Neural cell (in vitro differentiated cells): ENCODE measurements around the gene HLA-DOA. TPM values are rescaled to one million over a fixed set of nuclear protein-coding genes. Genes with fewer than 3 reads are reported as not detected.

ENCODE experiments used
- H2AFZ ChIP-seq: fragments of 200-600, 300-800 bp; sonication (generic), shearing (Covaris generic); 2 replicates; pipeline ENCODE4 v1.6.0; 2014; ENCODE audit warnings: low read depth, mild to moderate bottlenecking, antibody characterized with exemption, low read length, moderate library complexity
- H3F3A ChIP-seq: fragments of 200-600 bp; shearing (Covaris generic); 2 replicates; pipeline ENCODE4 v1.6.1; 2016; ENCODE audit warnings: mild to moderate bottlenecking, moderate library complexity, mixed read lengths, antibody characterized with exemption, low read length; ENCODE audit not compliant: insufficient read depth, poor library complexity, severe bottlenecking
- H3K27ac ChIP-seq: fragments of 200-600, 300-800 bp; sonication (generic), shearing (Covaris generic); 2 replicates; pipeline ENCODE4 v1.5.1; 2014; ENCODE audit warnings: mild to moderate bottlenecking, low read length, moderate library complexity
- H3K27me3 ChIP-seq: fragments of 300-800, 200-600 bp; sonication (generic), shearing (Covaris generic); 2 replicates; pipeline ENCODE4 v1.6.0; 2014; ENCODE audit warnings: mild to moderate bottlenecking, low read depth, low read length, moderate library complexity; ENCODE audit not compliant: insufficient read depth
- H3K36me3 ChIP-seq: fragments of 300-800, 200-600 bp; sonication (generic), shearing (Covaris generic); 2 replicates; pipeline ENCODE4 v1.5.1; 2014; ENCODE audit warnings: mild to moderate bottlenecking, antibody characterized with exemption, low read length, moderate library complexity; ENCODE audit not compliant: insufficient read depth
- H3K4me2 ChIP-seq: fragments of 300-800, 200-600 bp; sonication (generic), shearing (Covaris generic); 2 replicates; pipeline ENCODE4 v1.6.0; 2014; ENCODE audit warnings: mild to moderate bottlenecking, low read length
- H3K4me3 ChIP-seq: fragments of 300-800, 200-600 bp; sonication (generic), shearing (Covaris generic); 2 replicates; pipeline ENCODE4 v1.5.1; 2014; ENCODE audit warnings: mild to moderate bottlenecking, low read length, moderate library complexity
- H3K79me2 ChIP-seq: fragments of 200-600 bp; shearing (Covaris generic); replicated peaks from 2 replicates; pipeline ENCODE4 v1.6.0; 2014; ENCODE audit warnings: mild to moderate bottlenecking, low read length, moderate library complexity; ENCODE audit not compliant: insufficient read depth
- H3K9ac ChIP-seq: fragments of 300-800, 200-600 bp; sonication (generic), shearing (Covaris generic); 2 replicates; pipeline ENCODE4 v1.6.1; 2016; ENCODE audit warnings: mild to moderate bottlenecking, low read length, mixed read lengths
- H3K9me2 ChIP-seq: fragments of 200-600 bp; shearing (Covaris generic); 2 replicates; pipeline ENCODE4 v1.6.1; 2016; ENCODE audit warnings: mild to moderate bottlenecking, low read length, mixed read lengths; ENCODE audit not compliant: insufficient read depth
- H3K9me3 ChIP-seq: fragments of 200-600, 300-800 bp; sonication (generic), shearing (Covaris generic); 2 replicates; pipeline ENCODE4 v1.6.1; 2016; ENCODE audit warnings: mild to moderate bottlenecking, mixed run types, low read length, moderate library complexity, mixed read lengths
- H4K20me1 ChIP-seq: fragments of 200-600 bp; shearing (Covaris generic); 2 replicates; pipeline ENCODE4 v1.6.1; 2016; ENCODE audit warnings: mild to moderate bottlenecking, mixed run types; ENCODE audit not compliant: insufficient read depth
- EP300 ChIP-seq: fragments of 450-650 bp; conservative IDR thresholded peaks from 2 replicates; pipeline ENCODE4 v1.6.1; 2014; ENCODE audit warnings: antibody characterized with exemption, mild to moderate bottlenecking, moderate library complexity; ENCODE audit not compliant: poor library complexity, severe bottlenecking
- EZH2 ChIP-seq: fragments of 200-600, 300-800 bp; shearing (Covaris generic), sonication (generic); IDR thresholded peaks from 2 replicates; pipeline ENCODE4 v1.6.1; 2014; ENCODE audit warnings: antibody characterized with exemption, low read length, borderline replicate concordance, mild to moderate bottlenecking; ENCODE audit not compliant: insufficient read depth, poor library complexity, severe bottlenecking
- MXI1 ChIP-seq: fragments of 450-650 bp; conservative IDR thresholded peaks from 2 replicates; pipeline ENCODE4 v1.6.1; 2014; ENCODE audit warnings: antibody characterized with exemption, mild to moderate bottlenecking; ENCODE audit not compliant: poor library complexity, severe bottlenecking
- POLR2AphosphoS5 ChIP-seq: IDR thresholded peaks from 2 replicates; pipeline ENCODE4 v1.6.1; 2012
- RAD21 ChIP-seq: fragments of 450-650 bp; conservative IDR thresholded peaks from 2 replicates; pipeline ENCODE4 v1.6.1; 2014; ENCODE audit warnings: antibody characterized with exemption, mild to moderate bottlenecking, moderate library complexity
- SMC3 ChIP-seq: fragments of 450-650 bp; conservative IDR thresholded peaks from 2 replicates; pipeline ENCODE4 v1.6.1; 2014; ENCODE audit warnings: antibody characterized with exemption, mild to moderate bottlenecking, moderate library complexity; ENCODE audit not compliant: poor library complexity
- TAF1 ChIP-seq: IDR thresholded peaks from 2 replicates; pipeline ENCODE4 v1.6.1; 2012; ENCODE audit warnings: low read depth
- polyA plus RNA-seq: library from polyadenylated mRNA; depleted of rRNA; stranded (reverse); fragments of >200 nt; gene quantifications from 2 replicates; pipeline ENCODE4 v1.2.3, GENCODE V29; 2014
- TF ChIP-seq, protein P1 (sequence below): IDR thresholded peaks from 2 replicates; pipeline ENCODE4 v1.6.1; 2012; ENCODE audit warnings: borderline replicate concordance
- TF ChIP-seq, protein P2 (sequence below): fragments of 450-650 bp; IDR thresholded peaks from 2 replicates; pipeline ENCODE4 v1.5.1; 2014; ENCODE audit warnings: antibody characterized with exemption, mild to moderate bottlenecking, moderate library complexity; ENCODE audit not compliant: poor library complexity, severe bottlenecking

HLA-DOA gene
- polyA plus RNA-seq, 1 donor from 2014 or later = 0.07 TPM

- TF ChIP-seq EZH2 = no peak
- Histone ChIP-seq H3K79me2 (no peaks in the 10 kb centered on the region), H3K36me3 (no peaks in the 10 kb centered on the region), H3K9ac (no peak overlapping the region), H2AFZ (no peak overlapping the region), H3K4me2 (no peak overlapping the region), H3K9me2 (no peaks in the 10 kb centered on the region), H4K20me1 (no peaks in the 10 kb centered on the region), H3K9me3 (no peaks in the 10 kb centered on the region), H3K27me3 (no peaks in the 10 kb centered on the region), H3K27ac (no peak overlapping the region), H3F3A (no peaks in the 10 kb centered on the region), H3K4me3 (no peak overlapping the region)
Observed at GRCh38 chr6:33010356-33010755, 965 bp upstream of the HLA-DOA start.

GRCh38 chr6:33007831-33008400, 1.5 kb downstream of the HLA-DOA start:
- Histone ChIP-seq H2AFZ (no peak overlapping the region), H3K9me2 (no peaks in the 10 kb centered on the region), H3K27me3 (no peaks in the 10 kb centered on the region), H3K4me3 (no peak overlapping the region), H3K9ac (no peak overlapping the region), H3K4me2 (no peak overlapping the region), H3K9me3 (no peaks in the 10 kb centered on the region), H3K36me3 (no peaks in the 10 kb centered on the region), H4K20me1 (no peaks in the 10 kb centered on the region), H3K79me2 (no peaks in the 10 kb centered on the region), H3K27ac (no peak overlapping the region), H3F3A (no peaks in the 10 kb centered on the region)
- TF ChIP-seq, protein P1, sequence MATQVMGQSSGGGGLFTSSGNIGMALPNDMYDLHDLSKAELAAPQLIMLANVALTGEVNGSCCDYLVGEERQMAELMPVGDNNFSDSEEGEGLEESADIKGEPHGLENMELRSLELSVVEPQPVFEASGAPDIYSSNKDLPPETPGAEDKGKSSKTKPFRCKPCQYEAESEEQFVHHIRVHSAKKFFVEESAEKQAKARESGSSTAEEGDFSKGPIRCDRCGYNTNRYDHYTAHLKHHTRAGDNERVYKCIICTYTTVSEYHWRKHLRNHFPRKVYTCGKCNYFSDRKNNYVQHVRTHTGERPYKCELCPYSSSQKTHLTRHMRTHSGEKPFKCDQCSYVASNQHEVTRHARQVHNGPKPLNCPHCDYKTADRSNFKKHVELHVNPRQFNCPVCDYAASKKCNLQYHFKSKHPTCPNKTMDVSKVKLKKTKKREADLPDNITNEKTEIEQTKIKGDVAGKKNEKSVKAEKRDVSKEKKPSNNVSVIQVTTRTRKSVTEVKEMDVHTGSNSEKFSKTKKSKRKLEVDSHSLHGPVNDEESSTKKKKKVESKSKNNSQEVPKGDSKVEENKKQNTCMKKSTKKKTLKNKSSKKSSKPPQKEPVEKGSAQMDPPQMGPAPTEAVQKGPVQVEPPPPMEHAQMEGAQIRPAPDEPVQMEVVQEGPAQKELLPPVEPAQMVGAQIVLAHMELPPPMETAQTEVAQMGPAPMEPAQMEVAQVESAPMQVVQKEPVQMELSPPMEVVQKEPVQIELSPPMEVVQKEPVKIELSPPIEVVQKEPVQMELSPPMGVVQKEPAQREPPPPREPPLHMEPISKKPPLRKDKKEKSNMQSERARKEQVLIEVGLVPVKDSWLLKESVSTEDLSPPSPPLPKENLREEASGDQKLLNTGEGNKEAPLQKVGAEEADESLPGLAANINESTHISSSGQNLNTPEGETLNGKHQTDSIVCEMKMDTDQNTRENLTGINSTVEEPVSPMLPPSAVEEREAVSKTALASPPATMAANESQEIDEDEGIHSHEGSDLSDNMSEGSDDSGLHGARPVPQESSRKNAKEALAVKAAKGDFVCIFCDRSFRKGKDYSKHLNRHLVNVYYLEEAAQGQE = no peak
- no peak for TF ChIP-seq SMC3
- TF ChIP-seq TAF1 = no peak
- TF ChIP-seq RAD21 = no peak
- TF ChIP-seq POLR2AphosphoS5 = no peak
- TF ChIP-seq, protein P2, sequence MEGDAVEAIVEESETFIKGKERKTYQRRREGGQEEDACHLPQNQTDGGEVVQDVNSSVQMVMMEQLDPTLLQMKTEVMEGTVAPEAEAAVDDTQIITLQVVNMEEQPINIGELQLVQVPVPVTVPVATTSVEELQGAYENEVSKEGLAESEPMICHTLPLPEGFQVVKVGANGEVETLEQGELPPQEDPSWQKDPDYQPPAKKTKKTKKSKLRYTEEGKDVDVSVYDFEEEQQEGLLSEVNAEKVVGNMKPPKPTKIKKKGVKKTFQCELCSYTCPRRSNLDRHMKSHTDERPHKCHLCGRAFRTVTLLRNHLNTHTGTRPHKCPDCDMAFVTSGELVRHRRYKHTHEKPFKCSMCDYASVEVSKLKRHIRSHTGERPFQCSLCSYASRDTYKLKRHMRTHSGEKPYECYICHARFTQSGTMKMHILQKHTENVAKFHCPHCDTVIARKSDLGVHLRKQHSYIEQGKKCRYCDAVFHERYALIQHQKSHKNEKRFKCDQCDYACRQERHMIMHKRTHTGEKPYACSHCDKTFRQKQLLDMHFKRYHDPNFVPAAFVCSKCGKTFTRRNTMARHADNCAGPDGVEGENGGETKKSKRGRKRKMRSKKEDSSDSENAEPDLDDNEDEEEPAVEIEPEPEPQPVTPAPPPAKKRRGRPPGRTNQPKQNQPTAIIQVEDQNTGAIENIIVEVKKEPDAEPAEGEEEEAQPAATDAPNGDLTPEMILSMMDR = no peak
- no peak for TF ChIP-seq EP300
- TF ChIP-seq EZH2 = no peak
- TF ChIP-seq MXI1 = no peak

DNA sequence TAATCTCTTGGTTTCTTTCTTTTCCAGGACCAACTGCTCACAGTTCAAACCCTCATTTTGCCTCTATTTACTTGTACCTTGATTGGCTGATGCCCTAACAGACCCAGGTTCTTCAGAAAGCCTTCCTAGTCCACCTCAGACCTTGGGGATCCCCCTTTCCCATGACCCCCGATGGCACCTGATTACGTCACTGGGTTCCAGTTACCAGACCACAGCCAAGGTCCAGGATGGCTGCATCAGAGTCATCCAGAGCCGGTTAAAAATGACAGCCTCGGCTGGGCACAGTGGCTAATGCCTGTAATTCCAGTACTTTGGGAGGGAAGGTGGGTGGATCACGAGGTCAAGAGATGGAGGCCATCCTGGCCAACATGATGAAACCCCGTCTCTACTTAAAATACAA, 4.5 kb downstream of the HLA-DOA start:
- TF ChIP-seq MXI1 (no peak), EZH2 (no peak), RAD21 (no peak), POLR2AphosphoS5 (no peak), SMC3 (no peak), EP300 (no peak), TAF1 (no peak)
- TF ChIP-seq, protein P1 = no peak
- TF ChIP-seq, protein P2 = no peak
- no peak overlapping the region for H2AFZ ChIP-seq
- no peaks in the 10 kb centered on the region for H4K20me1 ChIP-seq
- no peak overlapping the region for H3K27ac ChIP-seq
- H3K4me2 ChIP-seq = no peak overlapping the region
- H3K36me3 ChIP-seq = no peaks in the 10 kb centered on the region
- no peaks in the 10 kb centered on the region for H3K9me3 ChIP-seq
- H3K9me2 ChIP-seq = no peaks in the 10 kb centered on the region
- H3K9ac ChIP-seq = no peak overlapping the region
- H3K27me3 ChIP-seq = no peaks in the 10 kb centered on the region
- no peak overlapping the region for H3K4me3 ChIP-seq
- no peaks in the 10 kb centered on the region for H3K79me2 ChIP-seq
- no peaks in the 10 kb centered on the region for H3F3A ChIP-seq
